Dedifferentiated amniotic fluid mesenchymal stem cell (primary cell): ENCODE data around the gene ALG2.

Source experiments
- DNase-seq: peaks from one replicate; pipeline ENCODE4 v3.0.0-alpha.2; 2016; ENCODE audit errors: extremely low spot score

Gene ALG2

DNA sequence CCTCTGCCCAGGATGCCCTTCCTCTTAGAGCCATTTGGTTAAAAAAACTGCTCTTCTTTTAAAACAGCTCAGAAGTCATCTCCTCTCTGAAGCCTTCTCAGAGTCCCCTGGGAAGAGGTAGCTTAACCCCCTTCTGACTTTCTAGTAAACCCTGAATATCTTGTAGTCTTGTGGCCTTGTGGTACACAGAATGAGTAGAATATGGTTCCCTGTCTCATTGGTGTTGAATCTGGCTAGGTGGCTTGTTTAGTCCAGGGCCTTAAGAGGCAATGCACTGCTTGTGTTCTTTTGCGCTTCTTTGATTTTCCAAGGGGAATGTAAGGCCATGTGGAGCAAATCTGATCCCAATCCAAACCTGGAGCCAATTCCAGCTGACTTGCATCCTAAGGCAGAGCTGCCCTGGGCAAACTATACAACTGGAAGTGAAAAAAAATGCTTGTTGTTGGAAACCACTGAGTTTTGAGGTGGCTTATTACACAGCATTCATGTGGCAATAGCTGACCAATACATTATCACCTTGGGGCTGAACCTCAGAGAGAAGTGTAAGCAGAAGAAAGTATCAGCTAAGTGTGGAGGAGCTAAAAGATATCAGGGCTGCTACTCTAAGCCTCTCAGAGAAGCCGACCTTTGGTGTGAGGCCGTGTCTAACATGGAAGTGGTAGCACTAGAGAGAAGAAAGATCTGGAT lies 31.0 kb downstream of the ALG2 start:
- no peak for DNase-seq

DNA sequence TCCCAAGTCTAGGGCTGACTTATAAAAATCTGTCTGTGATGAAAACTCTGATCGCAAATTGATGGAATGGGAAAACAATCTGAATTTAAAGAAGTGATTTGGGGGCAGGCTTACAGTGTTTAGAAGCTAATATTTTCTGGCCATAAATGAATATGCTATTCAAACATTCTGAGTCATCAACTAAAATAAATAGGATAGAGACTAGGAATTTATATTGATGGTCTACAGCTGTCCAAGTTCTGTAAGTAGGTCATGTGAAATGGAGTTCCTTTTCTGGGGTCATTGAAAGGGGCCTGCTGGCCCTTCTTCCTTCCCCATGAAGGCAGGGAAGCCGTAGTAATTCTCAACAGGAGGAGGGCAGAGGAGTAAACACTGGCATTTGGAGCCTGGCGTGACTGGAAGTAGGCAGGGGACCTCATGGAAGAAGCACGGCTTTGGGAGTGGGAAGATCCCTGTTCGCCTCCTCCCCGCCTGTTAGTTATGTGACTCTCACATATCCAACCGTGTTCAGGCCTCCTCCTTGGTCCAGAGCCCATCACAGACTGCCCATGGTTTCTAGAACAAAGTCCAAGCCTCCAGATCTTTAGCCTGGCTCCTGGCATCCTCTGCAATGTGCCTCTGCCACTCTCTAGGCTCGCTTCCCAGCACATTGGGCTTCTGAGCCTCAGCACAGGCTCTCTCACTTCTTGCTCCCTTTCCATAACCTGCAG lies 31.7 kb downstream of the ALG2 start:
- no peak for DNase-seq

DNA sequence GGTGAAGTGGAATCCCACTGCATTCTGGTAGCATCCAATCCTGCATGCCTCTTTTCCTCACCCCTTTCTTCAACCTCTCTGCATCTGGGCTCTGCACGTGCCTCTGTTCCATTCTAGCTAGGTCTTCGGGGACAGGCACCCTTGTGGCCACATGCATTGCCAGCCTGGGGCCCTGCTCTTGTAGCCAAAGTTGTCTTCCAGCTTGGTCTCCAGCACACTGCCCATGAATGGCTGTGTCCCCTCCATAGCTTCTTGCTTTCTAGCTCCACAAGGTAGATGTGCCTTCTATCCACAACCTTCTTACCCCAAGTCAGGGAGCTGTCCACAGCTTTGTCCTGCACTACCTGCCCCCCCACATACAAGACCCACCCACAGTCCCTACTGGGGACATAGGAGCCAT lies 32.6 kb downstream of the ALG2 start:
- DNase-seq, result no peak

DNA sequence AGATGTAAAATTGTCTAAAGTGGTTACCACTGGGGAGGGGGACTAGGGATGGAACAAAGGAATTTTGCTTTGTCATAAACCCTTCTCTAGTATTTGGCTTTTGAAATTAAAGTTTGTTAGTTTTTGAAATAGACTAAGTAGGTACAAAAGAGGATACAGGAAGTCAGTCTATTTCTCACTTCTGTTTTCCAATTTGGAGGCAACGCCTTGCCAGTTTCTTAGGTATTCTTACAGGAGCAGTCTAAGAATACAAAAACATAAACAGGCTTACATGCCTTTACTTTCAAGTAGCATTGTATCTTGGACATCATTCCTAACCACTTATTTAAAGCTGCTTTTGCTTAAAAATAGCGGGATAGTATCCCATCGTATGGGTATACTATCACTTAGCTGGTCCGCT lies 34.4 kb downstream of the ALG2 start:
- DNase-seq, result no peak

DNA sequence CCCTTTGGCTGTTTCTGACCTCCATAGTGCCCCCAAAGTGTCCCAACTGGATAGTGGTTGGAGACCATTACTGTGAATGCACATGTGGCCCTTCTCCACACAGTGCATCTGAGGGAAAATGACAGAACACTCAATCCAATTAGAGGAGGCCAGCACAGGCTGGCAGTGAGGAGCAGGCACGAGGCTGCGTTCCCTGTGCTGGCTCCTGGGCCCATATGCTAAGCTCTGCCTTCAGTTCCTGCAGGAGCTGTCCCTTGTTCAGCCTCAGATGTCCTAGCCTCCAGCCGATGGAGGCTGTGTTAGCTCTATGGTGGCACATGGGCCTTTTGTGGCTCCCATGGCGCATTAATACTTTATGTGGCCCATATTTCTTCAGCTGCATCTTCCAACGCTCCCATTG lies 35.8 kb downstream of the ALG2 start:
- no peak for DNase-seq

DNA sequence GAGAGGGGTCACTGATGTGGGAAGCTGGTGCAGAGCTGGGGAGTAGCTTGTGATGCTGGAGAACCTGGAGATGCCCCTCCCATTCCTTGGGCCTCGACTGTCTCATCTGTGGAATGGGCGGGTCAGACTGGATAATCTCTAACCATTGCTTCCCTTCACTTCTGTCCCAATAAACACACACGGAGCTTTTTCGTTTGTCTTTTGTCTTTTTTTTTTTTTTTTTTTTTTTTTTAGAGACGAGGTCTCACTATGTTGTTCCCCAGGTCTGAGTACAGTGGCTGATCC lies 36.5 kb downstream of the ALG2 start:
- no peak for DNase-seq

DNA sequence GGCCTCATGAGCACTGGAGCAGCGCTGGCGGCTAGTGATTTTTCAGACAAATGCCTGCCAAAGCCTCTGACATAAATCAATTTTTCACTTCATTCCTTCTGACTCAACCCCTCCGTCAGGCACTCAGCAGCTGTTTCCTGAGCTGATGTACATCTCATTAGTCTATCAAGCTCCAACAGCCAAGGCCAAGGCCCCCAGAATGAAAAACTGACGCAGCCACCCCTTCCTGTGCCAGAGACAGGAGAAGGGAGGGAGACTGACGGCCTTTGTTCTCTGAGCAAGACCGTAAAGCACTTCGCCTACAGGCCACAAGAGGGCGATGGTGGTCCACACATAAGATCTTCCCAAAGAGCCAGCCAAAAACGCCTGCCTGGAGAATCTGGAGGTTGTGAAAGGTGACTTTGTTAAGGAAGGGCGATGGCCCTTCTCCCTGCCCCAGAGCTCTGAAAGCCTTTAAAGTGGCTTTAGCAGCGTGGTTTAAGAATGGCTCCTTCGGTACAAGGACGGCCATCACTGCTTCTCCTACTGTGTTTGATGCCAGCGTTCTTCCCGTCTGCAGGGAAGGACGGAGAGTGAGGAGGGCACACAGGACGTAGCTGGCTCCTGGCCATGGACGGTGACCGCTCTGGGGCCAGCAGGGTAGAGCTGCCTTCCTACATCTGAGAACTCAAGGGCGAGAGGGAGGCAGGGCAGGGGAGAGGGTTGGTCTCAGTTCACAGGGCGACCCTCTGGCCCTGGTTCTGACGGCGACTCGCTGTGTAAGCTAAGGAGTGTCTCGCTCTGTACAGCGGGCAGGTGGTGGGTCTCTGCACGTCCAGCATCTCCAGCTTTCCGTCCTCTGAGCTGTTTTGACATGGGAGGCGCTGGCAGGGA lies 37.0 kb downstream of the ALG2 start:
- DNase-seq, result peak; percentile 84

DNA sequence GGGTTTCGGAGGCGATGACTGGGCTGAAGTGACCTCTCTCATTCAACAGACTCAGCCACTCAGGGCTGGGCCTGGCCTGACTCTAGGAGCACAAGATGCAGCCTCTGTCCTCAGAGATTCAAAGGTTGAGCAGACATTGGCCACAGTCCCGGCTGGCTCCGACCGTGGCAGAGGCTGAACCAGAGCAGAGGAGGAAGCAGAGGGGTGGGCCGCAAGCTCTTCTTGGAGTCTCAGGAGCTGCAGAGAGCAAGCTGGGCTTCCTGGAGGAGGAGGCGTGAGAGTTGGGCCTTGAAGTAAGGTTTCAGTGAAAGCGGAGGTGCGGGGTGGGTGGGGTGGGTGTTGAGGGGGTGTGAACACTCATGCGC lies 37.6 kb downstream of the ALG2 start:
- DNase-seq, result no peak

DNA sequence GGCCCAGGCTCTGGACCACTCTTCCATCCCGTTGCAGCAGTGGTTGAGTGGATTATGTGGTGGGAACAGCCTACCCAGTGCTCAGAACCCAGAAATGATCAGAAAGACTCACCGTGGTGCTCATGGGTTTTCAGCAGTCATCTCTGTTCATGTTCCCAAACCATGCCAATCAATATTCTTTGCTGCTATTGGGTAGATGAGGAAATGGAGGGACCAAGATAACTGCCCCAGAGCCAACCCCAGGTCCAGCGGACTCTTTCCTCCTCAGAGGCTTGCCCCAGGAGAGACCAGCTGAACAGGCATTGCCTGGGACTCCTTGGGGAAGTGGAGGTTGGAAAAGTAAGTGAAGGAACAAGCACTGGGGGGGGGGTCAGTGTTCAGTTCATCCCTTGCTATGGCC lies 38.1 kb downstream of the ALG2 start:
- no peak for DNase-seq

DNA sequence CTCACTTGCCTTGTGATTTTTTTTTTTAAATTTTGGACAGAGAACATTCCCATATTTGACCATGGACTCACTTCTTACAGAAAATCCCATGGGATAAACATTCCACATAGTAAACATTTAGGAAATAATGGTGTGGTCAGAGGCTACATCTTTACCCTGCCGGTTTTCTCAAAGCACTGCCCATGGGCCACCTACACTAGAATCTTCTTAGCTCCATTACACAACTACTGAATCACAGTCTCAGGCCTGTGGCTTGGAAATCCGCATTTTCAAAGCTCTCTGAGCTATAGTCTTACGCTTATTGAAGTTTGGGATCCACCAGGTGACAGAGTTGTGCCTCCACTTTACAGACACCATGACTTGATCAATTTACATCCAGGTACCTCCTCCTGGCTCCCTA lies 39.4 kb downstream of the ALG2 start:
- no peak for DNase-seq

DNA sequence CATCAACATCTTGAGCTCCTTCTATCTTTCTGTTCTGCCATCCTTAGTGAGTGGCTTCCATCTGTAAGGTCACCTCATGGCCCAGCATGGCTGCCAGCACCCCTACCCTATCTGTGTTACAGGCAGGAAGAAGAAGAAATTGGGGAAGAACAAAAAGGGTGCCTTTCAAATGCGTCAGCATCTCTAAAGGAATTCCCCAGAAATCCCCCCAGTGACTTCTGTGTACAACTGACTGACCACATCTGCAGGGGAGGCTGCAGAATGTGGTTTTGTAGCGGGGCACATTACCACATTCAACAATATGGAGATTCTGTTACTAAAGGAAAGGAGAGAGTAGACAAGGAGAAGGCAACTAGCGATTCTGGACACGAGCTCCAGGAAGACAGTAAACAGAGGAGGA lies 40.1 kb downstream of the ALG2 start:
- no peak for DNase-seq

DNA sequence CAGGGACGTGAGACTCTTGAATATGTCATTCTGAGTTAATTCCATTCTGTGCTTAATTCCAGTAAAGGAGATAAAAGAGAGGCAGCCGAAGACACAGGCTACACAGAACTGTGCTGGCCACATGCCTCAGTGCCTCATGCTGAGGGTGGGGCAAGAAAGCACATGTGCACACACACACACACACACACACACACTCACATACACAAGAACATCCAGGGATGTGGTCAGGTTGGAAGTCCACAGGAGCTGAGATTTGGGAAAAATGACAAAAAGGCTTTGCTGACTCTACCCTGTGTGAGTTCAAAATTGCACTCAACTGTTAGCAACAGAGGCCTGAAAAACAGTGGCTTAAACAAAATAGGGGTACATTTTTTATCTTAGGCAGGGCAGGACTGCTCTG lies 40.5 kb downstream of the ALG2 start:
- no peak for DNase-seq

DNA sequence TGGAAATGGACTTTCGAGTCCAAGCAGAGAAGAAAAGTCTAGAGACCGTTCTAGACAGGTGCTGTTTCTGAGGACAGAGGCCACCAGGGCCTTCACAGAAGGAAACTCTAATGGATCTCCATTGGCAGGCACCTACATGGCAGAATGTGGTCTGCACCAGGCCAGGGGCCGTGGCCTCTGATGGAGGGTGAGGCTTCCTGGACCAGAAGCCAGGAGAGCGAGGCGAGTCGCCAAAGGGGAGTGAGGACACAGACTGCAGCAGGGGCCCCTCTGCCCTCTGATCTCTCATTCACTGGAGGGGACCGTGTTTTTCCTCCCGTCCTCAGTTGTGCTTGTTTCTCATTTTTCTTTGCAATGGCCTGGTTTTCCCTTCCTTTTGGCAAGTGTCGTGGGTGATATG lies 41.1 kb downstream of the ALG2 start:
- DNase-seq, result no peak

DNA sequence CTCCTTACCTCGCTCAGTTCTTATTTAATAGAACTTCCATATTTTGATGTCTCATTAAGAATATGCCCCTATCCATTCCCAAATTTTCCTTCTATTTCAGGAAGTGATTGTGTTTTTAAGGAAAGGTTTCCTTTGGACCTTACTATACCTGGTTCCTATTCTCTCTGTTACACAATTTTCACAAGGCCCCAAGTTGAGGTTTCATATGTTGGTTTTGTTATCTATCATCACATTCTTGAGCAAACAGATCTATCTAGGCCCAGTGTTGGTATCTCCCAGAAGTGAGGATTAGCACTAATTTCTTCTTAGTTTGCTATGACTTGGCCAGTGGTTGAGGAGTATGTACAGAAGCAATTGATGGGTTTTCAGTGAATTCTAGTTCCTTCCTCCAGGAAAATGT lies 41.5 kb downstream of the ALG2 start:
- DNase-seq, result no peak

DNA sequence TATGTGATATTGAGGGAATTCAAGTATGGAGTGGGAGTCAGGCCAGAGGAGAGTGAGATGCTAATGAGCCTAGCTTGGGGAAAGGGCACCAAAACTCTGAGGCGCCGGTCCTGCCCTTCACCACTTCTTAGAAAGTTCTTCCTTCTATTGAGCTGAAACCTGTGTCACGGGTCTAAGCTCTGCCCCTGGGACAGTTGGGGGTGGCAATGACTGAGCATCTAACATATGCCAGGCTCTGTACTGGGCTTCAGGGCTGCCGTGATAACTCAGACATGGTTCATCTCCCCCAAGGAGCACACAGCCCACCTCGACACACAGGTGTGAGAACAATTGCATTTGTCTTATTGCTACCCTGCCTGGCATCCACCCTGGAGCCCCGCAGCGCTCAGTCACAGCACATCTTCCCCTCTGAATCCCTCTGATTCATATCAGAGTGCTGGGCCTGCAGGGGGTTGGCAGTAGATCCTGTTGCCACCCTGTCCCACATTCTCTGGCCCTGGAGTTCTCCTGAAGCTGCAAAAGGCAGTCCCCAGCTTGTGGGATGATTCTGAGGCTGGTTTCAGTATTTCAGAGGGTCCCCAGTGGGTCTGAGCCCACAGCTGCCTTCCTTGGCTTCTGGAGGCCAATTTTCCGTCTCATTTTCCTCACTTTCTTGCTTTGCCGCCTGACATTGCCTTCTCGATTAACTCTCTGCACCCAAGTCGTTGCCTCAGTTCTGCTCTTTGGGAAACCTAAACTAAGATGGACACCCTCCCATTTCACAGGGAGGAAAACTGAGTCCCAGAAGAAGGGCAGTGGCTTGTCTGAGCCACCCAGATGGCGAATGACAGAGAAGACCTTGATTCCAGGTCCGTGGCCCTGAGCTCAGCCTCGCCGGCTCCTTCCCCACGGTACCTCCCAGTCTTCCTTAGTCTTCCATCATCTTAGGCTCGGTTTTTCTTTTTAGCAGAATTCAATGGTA lies 42.5 kb downstream of the ALG2 start:
- no peak for DNase-seq

DNA sequence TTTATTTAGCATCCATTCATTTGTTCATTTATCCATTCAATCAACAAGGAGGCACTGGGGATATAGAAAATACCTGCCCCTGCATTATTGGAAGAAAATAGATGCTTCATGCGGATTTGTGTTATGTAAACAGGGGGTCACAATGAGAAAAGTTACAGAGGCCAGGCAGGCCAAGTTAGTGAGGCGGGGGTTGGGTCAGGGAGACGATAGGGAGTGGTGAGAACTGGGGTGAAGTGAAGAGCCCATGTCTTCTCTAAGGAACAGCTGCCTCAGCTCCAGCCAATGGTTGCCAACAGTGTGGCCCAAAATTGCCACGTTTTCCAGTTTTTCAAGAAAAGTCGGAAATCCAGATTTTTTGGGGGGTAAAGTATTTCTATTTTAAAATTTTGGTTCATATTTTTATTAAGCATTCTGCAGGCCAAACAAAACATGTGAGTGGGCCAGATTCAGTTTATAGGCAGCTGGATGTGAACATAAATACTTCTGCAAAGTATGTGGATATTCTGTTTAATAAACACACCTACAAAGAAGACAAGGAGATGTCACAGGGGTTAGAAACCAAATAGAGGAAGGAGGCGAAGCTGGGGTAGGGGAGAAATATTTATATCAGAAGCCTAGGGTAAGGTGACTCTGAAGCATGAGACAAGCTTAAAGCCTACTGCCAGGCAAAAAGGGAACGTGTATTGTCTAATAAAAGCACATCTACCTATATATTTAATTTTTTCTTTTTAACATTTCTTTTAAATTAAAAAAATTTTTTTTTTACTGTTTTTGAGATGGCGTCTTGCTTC lies 44.0 kb downstream of the ALG2 start:
- DNase-seq, result no peak

DNA sequence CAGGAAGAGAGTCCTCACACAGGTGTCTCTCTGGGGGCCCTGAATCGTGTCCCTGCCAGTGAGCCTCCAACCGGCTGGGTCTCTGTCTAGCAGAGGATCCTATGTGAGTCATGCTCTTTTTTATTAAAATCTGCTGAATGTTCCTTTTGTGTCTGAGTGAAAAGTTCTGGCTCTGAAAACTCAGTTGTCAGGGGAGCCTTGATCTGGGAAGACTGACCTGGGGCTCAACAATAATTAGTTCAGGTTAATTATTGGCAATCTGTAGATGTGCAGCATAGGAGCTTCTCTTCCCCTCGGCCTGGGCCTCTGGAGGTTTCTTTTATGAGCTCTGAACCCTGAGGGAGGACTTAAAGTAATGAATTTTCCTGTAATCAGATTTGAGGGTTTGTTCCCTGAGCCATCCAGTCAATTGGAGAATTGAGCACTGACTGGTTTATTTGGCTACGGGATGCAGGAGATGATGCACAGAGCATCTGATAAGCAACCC lies 45.2 kb downstream of the ALG2 start:
- no peak for DNase-seq

DNA sequence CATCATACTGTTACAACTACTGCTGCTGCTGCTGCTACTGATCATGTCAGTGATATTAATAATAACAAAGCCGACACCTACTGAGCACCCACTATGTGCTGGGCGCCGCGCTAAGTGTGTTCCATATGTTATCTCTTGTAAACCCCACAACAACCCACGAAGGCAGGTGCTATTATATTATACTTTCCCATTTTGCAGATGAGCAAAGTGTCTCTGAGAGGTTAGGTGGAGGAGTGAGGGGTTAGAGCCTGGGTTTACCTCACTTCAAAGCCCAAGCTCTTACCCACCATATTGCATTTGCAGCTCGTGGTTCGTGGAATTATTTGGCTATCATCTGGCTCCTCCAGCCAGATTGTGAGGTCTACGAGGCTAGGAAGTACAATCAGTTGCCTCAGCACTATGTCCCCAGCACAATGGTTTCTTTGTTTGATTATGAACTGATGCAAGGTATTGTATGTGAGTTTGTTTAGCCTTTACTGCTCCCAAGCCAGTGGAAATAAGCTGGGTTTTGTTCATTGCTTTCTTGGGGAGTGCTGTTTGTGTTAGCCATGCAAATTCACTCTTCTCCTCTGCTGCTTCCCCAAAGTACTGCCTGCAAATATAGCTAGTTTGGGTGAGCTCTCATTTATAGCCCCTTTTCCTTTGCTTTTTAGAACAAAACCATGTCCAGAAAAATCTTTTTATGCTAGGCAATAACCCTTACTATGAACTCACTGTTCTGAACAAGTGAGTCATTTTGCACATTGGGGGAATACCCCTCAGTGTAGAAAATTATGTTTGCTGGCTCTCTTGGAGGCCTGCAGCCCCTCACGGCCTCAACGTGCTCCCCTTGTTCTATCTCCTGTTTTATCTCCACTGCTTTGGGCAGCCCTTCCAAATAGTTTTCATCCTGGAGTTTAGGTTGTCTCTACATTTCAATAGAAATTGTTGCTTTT lies 47.9 kb downstream of the ALG2 start:
- DNase-seq, result no peak

DNA sequence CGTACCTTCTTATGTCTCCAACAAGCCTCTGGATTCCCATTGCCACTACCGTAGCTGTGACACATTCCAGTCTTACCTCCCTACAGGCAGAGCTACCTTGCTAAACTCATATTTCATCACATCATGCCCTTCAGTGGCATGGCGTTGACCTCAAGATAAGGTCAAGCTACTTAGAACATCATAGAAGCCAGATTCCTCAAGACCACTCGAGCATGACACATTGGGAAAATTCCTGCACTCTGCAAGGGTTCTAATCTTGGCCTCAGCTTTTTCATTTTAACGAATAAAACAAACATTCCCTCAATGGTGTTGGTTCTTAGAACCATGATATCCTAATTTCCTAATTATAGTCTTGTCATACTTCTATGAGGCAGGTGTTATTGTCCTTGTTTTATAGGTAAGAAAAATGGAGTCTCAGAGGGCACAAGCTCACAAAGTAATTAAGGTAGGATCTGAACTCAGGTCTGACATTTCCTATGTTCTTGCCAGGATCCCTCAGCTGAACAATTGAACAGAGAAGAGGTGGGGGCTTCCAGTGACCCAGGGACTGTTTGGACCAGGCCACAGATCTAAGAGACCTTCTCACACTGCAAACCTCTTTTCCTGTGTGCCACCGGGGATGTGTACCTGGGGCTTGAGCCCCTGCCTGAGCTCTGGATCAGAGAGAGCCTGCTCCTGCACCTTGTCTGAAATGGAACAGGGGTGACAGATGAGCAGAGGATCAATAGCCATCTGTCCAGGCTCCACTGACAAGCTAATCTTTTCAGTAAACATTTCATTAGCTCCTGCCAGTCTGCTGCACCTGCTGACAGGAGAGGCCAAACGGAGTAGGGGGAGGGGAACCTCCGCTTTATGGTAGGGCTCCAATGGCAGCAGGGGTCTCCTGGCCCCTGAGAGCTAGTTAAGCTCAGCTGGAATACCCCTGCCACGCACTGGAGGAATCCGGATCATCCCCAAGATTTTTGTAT lies 49.3 kb downstream of the ALG2 start:
- no peak for DNase-seq
